Measurements from ENCODE around the gene LDLRAD4. TPM values are rescaled to one million over a fixed set of nuclear protein-coding genes. Genes with fewer than 3 reads are reported as not detected.

The LDLRAD4 gene
- total and polyA plus RNA-seq, 2 donors (not counting 1 experiment from before 2014, with no cell fraction given): 13.9 to 35.7 TPM

- ChIA-PET POLR2A (no interaction called here), CTCF (interaction anchor here (0.7 kb wide), 1 partner anchor 462 kb away, joined by 3 read pairs; no protein-coding TSS in a partner anchor)
- Histone ChIP-seq H2AFZ (ENCODE audit: insufficient read depth, low read depth, low read length, poor library complexity, severe bottlenecking) (no peak overlapping the region), H3K4me2 (replicated peaks; ENCODE audit: low read depth, low read length, poor library complexity, severe bottlenecking) (no peak overlapping the region), H3K9ac (ENCODE audit: low read length) (no peak overlapping the region), H3K27me3 (replicated peaks in 1 of 4; ENCODE audit: control extremely low read depth in 1 of 4, control insufficient read depth in 3 of 4, insufficient read depth in 4 of 4, low read length in 3 of 4) (no peaks in the 10 kb centered on the region), H3K4me3 (ENCODE audit: control extremely low read depth in 1 of 5, extremely low read depth in 1 of 5, insufficient read depth in 1 of 5, low read depth in 2 of 5, low read length in 4 of 5) (no peak overlapping the region), H3K4me1 (ENCODE audit: control insufficient read depth in 2 of 2, insufficient read depth in 2 of 2, low read length in 2 of 2) (peaks cover 6% of the 10 kb centered on the region in 2 donors), H3K79me2 (ENCODE audit: control insufficient read depth, insufficient read depth, low read length) (no peaks in the 10 kb centered on the region), H3K36me3 (replicated peaks in 1 of 2; ENCODE audit: control extremely low read depth in 1 of 2, control insufficient read depth in 1 of 2, extremely low read depth in 1 of 2, insufficient read depth in 2 of 2, low read length in 1 of 2) (no peaks in the 10 kb centered on the region), H3K27ac (ENCODE audit: low read length in 2 of 2) (no peak overlapping the region), H3K9me3 (ENCODE audit: control extremely low read depth in 1 of 3, control insufficient read depth in 2 of 3, insufficient read depth in 1 of 3, low read length in 2 of 3) (peaks cover 0 to 7% (median 0%) of the 10 kb centered on the region in 3 donors), H4K20me1 (ENCODE audit: control insufficient read depth, insufficient read depth, low read length, poor library complexity, severe bottlenecking) (no peaks in the 10 kb centered on the region)
- ATAC-seq (ENCODE audit: low read depth) (no peak), DNase-seq (no peak)
- Mint-ChIP-seq H3K4me3 (no peak overlapping the region), H3K27ac (no peak overlapping the region), H3K9me3 (ENCODE audit: insufficient read depth) (no peaks in the 10 kb centered on the region), H3K4me1 (peaks cover 7% of the 10 kb centered on the region), H3K27me3 (peaks cover 24% of the 10 kb centered on the region)
- intact Hi-C loops (cut with micrococcal nuclease): no loop called here
- WGBS (ENCODE audit: insufficient coverage): 0% methylated on average over 1 of the region's 2 CpGs
- TF ChIP-seq EZH2 (IDR thresholded peaks at IDR 0.05; ENCODE audit: borderline replicate concordance, insufficient read depth, low read depth, low read length, poor library complexity, severe bottlenecking): no peak
- TF ChIP-seq CTCF (IDR thresholded peaks at IDR 0.05): no peak
Observed at GRCh38 chr18:13359210-13359609, 140.7 kb downstream of the LDLRAD4 start.

GRCh38 chr18:13361431-13361830 lies 142.9 kb downstream of the LDLRAD4 start:
- H3K9ac ChIP-seq (ENCODE audit: low read length): no peak overlapping the region
- DNase-seq: no peak
- H2AFZ ChIP-seq (ENCODE audit: insufficient read depth, low read depth, low read length, poor library complexity, severe bottlenecking): no peak overlapping the region
- H3K27ac Mint-ChIP-seq: no peak overlapping the region
- no peaks in the 10 kb centered on the region for H3K27me3 ChIP-seq (replicated peaks in 1 of 4; ENCODE audit: control extremely low read depth in 1 of 4, control insufficient read depth in 3 of 4, insufficient read depth in 4 of 4, low read length in 3 of 4)
- H3K9me3 Mint-ChIP-seq (ENCODE audit: insufficient read depth): no peaks in the 10 kb centered on the region
- H3K79me2 ChIP-seq (ENCODE audit: control insufficient read depth, insufficient read depth, low read length): no peaks in the 10 kb centered on the region
- 100% methylated on average over 2 of the region's 3 CpGs for WGBS (ENCODE audit: insufficient coverage)
- no peak for TF ChIP-seq EZH2 (IDR thresholded peaks at IDR 0.05; ENCODE audit: borderline replicate concordance, insufficient read depth, low read depth, low read length, poor library complexity, severe bottlenecking)
- TF ChIP-seq CTCF (IDR thresholded peaks at IDR 0.05): no peak
- no peak overlapping the region for H3K4me2 ChIP-seq (replicated peaks; ENCODE audit: low read depth, low read length, poor library complexity, severe bottlenecking)
- H4K20me1 ChIP-seq (ENCODE audit: control insufficient read depth, insufficient read depth, low read length, poor library complexity, severe bottlenecking): no peaks in the 10 kb centered on the region
- H3K27ac ChIP-seq (ENCODE audit: low read length in 2 of 2): no peak overlapping the region
- H3K4me1 ChIP-seq (ENCODE audit: control insufficient read depth in 2 of 2, insufficient read depth in 2 of 2, low read length in 2 of 2): peaks cover 6% of the 10 kb centered on the region in 2 donors
- peaks cover 7% of the 10 kb centered on the region for H3K4me1 Mint-ChIP-seq
- no peak overlapping the region for H3K4me3 Mint-ChIP-seq
- H3K9me3 ChIP-seq (ENCODE audit: control extremely low read depth in 1 of 3, control insufficient read depth in 2 of 3, insufficient read depth in 1 of 3, low read length in 2 of 3): peaks cover 0 to 7% (median 0%) of the 10 kb centered on the region in 3 donors
- H3K36me3 ChIP-seq (replicated peaks in 1 of 2; ENCODE audit: control extremely low read depth in 1 of 2, control insufficient read depth in 1 of 2, extremely low read depth in 1 of 2, insufficient read depth in 2 of 2, low read length in 1 of 2): no peaks in the 10 kb centered on the region
- POLR2A ChIA-PET: no interaction called here
- H3K4me3 ChIP-seq (ENCODE audit: control extremely low read depth in 1 of 5, extremely low read depth in 1 of 5, insufficient read depth in 1 of 5, low read depth in 2 of 5, low read length in 4 of 5): no peak overlapping the region
- CTCF ChIA-PET: no interaction called here
- H3K27me3 Mint-ChIP-seq: peaks cover 24% of the 10 kb centered on the region
- ATAC-seq (ENCODE audit: low read depth): no peak
- intact Hi-C loops (cut with micrococcal nuclease): no loop called here
